ENCODE results near the gene FYB2.
A peak's percentile ranks its signal among the peaks of the same experiment; 100 is the strongest.

The FYB2 gene

GRCh38 chr1:56707379-56707778, 111.8 kb downstream of the FYB2 start:
- H3K4me3 ChIP-seq (ENCODE audit: low read depth, low read length): no peak overlapping the region
- no peak for DNase-seq (ENCODE audit: low read depth)
- no peak for TF ChIP-seq CTCF (conservative IDR thresholded peaks at IDR 0.05; ENCODE audit: low read depth, low read length)

GRCh38 chr1:56703747-56704146, 115.5 kb downstream of the FYB2 start:
- TF ChIP-seq CTCF (conservative IDR thresholded peaks at IDR 0.05; ENCODE audit: low read depth, low read length): no peak
- no peak for DNase-seq (ENCODE audit: low read depth)
- H3K4me3 ChIP-seq (ENCODE audit: low read depth, low read length): no peak overlapping the region

- no peak for TF ChIP-seq CTCF (conservative IDR thresholded peaks at IDR 0.05; ENCODE audit: low read depth, low read length)
- H3K4me3 ChIP-seq (ENCODE audit: low read depth, low read length): no peak overlapping the region
- no peak for DNase-seq (ENCODE audit: low read depth)
These were observed 122.5 kb downstream of the FYB2 start for GRCh38 chr1:56696663-56697062.

GRCh38 chr1:56688522-56689026, 130.6 kb downstream of the FYB2 start:
- TF ChIP-seq CTCF (conservative IDR thresholded peaks at IDR 0.05; ENCODE audit: low read depth, low read length): no peak
- peak; percentile 65 for DNase-seq (ENCODE audit: low read depth)
- H3K4me3 ChIP-seq (ENCODE audit: low read depth, low read length): no peak overlapping the region

- no peak overlapping the region for H3K4me3 ChIP-seq (ENCODE audit: low read depth, low read length)
- peak; percentile 43 for DNase-seq (ENCODE audit: low read depth)
- no peak for TF ChIP-seq CTCF (conservative IDR thresholded peaks at IDR 0.05; ENCODE audit: low read depth, low read length)
These were observed 133.0 kb downstream of the FYB2 start for GRCh38 chr1:56686169-56686568.

GRCh38 chr1:56683569-56683968, 135.6 kb downstream of the FYB2 start:
- DNase-seq (ENCODE audit: low read depth): no peak
- no peak for TF ChIP-seq CTCF (conservative IDR thresholded peaks at IDR 0.05; ENCODE audit: low read depth, low read length)

GRCh38 chr1:56676571-56677035, 142.6 kb downstream of the FYB2 start:
- no peak for TF ChIP-seq CTCF (conservative IDR thresholded peaks at IDR 0.05; ENCODE audit: low read depth, low read length)
- H3K4me3 ChIP-seq (ENCODE audit: low read depth, low read length): no peak overlapping the region
- DNase-seq (ENCODE audit: low read depth): peak; percentile 89

More at GRCh38 chr1:56683569-56683968, 135.6 kb downstream of the FYB2 start:
- H3K4me3 ChIP-seq (ENCODE audit: low read depth, low read length): no peak overlapping the region
